ENCODE results near the gene TCTN1. TPM values are rescaled to one million over a fixed set of nuclear protein-coding genes. Genes with fewer than 3 reads are reported as not detected.

Gene TCTN1
- total RNA-seq, 1 donor from 2014 or later, result 20.7 TPM

DNA sequence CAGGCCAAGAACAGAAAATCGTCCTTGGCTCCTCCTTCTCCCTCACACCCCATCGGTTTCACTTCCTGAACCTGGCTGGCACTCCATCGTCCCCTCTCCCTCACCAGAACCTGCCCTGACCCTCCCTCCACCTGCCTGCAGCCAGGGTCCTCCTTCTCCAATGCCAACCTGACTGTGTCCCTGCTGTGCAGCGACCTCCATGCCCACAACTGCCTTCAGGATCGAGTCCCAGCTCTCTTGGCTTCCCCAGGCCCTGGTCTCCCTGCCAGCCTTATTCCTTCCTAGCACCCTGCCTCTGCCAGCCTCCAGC, 55.2 kb downstream of the TCTN1 start:
- no peak for DNase-seq (ENCODE audit: low spot score)
- intact Hi-C loops (cut with DNase I), result no loop called here

DNA sequence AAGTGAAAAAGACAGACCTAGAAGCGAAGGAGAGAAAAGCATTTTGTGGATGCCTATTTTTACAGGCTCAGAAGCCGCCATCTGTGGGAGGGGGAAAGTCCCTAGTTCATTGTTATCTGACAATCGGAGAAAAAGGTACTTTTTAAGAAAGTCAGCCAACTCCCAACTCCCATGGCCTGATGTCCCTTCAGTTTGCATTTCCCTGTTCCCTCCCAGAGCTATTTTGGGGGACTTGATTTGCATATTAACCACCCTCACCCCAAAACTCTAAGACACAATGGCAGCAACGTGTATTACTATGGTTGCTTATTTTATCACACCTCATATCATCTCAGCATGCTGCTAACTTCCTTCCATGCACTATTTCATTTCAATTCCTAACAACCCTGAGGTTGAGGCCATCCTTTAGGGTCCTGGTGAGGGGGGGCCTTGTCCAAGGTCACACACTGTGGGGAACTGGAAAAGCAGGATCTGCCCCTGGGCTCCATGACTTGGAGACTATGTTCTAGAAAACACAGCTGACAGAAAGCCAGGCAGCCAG, 56.3 kb downstream of the TCTN1 start:
- intact Hi-C loops (cut with DNase I), result no loop called here
- no peak for DNase-seq (ENCODE audit: low spot score)

DNA sequence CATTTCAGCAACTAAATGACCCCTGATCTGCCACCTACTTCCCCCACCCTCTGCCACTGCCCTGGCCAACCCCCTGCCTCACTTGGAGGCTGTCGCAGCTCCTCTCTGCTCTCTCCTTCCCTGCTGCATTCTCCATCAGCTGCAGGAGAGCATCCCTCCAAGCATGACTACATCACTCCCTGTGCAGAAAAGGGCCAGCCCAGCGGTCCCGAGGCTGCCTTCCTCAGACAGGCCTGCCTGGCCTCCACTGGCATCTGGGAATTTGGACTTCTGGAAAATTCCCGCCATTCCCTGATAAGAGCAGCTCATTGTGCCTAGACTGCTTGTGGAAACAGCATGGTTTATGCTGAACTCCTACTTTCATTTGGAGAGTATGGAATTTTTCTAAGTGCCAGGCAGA, 62.2 kb downstream of the TCTN1 start:
- intact Hi-C loops (cut with DNase I), result no loop called here
- no peak for DNase-seq (ENCODE audit: low spot score)

DNA sequence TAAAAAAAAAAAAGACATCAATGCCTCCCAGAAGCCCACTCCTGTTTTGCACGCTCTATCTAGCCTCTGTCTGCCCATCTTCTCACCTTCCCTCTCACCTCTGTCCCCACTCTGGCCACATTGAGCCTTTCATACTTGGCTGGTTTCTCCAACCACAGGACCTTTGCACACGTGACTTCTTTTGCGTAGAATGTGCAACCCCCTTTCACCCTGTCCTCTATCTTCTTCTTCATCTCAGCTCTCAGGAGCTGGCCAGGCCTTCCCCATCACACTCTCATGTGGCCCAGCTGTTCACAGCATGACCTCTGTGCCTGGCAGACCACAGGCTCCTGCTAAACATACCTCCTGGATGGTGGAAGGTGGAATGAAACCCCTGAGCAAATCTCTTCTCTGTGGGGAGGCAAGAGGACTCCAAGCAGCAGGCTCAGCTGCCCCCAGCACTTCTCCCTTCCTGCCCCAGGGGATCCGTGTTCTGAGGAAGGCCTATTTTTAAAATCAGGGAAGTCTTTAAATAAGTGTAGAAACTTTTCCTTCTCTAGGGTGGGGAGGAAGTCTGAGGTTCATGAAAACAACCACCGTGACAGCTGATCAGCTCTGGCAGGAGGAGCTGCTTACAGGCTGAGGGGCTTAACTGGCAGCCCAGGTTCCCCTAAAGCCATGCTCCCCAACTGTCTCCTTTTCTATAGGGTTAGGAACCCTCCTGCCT, 63.4 kb downstream of the TCTN1 start:
- DNase-seq (ENCODE audit: low spot score), result no peak
- intact Hi-C loops (cut with DNase I), result no loop called here

DNA sequence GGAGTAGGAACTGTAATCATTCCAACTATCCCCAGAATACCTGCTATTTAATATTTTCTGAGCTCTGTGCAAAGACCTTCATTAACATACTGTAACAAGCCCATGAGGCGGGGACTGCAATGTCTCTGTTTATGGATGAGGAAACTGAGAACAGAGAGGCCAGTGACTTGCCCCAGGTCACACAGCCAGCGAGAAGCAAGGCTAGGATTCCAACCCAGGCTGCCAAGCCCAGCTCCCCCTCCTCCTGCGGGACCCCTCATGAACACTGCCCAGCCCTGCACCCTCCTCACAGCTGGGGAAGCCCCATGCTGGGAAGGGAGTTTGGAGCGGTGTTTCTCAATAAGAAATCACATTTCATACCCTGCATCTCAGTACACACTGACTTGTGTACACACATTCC, 64.1 kb downstream of the TCTN1 start:
- intact Hi-C loops (cut with DNase I), result no loop called here
- DNase-seq (ENCODE audit: low spot score), result no peak

DNA sequence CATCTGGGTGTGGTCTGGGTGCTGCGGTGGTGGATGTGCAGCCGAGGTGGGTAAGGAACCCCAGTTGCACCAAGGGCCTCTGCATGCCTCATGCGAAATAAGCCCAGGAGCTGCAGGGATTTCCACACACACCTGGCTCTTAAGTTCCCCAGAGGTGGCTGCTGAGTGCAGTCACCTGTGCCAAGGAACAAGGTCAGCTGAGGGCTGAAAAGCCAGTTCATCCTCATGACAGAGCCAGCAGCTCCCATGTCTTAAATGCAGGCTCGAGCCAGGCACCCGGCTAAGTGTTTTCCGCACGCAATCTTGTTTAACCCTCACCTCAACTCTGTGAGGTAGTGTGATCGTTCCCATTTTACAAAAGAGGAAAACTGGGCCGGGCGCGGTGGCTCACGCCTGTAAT, 65.3 kb downstream of the TCTN1 start:
- DNase-seq (ENCODE audit: low spot score), result no peak
- intact Hi-C loops (cut with DNase I), result no loop called here

DNA sequence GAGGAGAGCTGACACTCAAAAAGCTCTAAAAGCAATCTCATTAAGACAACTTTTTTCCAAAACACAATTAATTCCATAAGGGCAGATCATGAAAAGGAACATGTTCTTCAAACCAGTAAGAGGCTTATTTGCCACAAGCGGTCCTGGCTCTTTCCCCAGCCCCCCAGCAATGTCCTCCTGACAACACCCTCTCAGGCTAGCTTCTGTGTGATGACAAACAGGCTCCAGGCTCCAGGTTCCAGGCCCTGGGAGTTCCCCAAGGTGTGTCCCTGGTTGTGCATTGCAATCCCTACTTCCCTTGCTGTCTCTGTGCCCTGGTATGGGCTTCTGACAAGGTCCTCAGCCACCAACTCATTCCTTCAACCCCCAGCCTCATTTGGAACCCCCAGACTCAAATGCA, 66.1 kb downstream of the TCTN1 start:
- intact Hi-C loops (cut with DNase I), result no loop called here

DNA sequence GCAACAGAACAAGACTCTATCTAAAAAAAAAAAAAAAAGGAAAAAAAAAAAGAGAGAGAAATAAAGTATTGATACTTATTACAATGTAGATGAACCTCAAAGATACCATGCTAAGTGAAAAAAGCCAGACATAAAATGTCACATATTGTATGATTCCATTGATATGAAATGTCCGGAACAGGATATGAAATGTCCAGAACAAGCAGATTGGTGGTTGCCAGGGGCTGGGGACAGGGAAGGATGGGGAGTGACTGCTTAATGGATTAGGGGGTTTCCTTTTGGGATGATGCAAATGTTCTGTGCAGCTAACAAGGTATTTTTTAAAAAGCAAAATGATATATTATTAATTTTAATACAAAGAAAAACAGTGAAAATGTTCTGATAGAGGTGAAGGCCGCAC, 70.0 kb downstream of the TCTN1 start:
- intact Hi-C loops (cut with DNase I), result no loop called here
- no peak for DNase-seq (ENCODE audit: low spot score)

More for the DNA sequence above, 66.1 kb downstream of the TCTN1 start:
- DNase-seq (ENCODE audit: low spot score), result no peak

DNA sequence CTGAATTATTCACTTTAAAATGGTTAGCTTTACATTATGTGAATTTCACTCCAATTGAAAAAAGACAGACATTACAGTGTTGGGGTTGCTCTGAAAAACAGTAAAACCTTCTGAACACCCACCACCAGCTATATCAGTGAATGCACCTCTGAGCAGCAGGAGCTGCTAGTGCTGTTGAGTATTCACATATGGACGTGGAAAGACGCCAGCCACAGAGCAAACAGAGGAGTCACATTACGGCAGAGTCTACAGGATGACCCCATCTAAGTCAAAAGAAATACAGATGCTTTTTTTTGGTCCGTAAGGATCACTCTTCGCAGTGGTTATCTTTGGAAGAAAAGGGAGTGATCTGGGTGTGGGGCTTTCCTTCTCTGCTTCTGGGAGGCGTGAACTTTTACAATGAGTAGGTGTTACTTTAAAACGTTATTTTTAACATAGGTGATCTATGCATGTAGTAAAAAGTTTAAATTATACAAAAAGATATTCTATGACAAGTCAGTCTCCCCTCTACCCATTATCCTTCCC, 70.4 kb downstream of the TCTN1 start:
- intact Hi-C loops (cut with DNase I), result no loop called here
- no peak for DNase-seq (ENCODE audit: low spot score)

DNA sequence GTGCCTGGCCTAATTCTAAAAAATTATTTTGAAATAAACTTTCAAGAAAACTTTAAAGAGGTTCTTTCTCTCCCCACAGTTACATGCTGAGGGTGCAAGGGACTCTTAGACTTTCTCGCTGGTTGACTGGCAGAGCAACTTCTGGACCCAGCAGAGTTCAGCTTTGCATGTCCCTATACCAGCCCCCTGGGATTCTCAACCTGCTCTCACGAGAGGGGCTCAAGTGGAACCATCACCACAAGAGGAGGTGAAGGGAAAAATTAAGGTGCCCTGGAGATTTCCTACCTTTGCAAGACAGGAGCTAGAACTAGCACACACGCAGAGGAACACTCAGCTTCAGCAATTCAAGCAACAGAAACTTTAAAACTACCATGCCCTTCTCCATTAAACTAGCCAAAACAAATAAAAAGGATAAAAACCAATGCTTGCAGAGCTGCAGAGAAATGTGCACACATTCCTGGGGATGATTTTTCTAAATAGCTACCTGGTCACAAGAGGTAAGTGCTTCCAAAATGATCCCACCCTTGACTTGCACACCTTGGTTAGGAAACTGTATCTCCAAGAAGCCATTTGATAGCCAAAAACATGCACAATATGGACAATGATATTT, 72.5 kb downstream of the TCTN1 start:
- intact Hi-C loops (cut with DNase I), result no loop called here
- DNase-seq (ENCODE audit: low spot score), result no peak

DNA sequence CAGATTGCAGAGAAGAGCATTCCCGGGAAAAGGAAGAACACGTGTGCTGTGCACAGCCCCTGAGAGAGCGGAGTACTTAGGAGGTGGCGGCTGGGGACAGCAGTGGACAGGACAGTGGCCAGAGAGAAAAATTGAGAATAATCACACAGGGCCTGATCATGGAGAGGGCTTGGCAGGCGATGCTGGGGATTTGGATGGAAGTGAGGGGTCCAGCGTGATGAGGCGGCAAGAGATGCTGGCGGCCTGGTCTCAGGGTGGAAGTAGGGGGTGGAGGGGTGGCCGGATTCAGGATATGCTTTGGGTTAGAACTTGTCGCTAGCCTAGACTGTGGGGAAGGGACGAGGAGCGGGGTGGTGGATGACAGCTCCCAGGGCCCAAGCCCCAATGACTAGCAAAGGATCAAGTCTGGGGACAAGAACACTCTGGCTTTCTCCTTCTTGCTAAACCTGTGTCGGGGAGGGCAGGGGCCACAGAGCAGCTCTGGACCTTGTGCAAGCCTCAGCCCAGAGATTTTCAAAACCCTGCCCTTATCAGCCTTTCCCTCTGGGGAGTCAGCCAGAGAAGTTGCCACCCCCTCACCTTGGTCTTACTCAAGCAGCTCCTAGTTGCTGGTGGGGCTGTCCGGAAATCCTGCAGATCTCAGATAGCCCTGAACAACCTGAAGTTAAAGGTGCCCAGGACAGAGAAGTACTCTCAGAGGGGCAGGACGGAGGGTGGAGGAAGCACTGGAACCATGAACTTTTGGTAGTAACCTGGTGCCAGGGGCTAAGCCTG, 73.7 kb downstream of the TCTN1 start:
- intact Hi-C loops (cut with DNase I), result no loop called here

DNA sequence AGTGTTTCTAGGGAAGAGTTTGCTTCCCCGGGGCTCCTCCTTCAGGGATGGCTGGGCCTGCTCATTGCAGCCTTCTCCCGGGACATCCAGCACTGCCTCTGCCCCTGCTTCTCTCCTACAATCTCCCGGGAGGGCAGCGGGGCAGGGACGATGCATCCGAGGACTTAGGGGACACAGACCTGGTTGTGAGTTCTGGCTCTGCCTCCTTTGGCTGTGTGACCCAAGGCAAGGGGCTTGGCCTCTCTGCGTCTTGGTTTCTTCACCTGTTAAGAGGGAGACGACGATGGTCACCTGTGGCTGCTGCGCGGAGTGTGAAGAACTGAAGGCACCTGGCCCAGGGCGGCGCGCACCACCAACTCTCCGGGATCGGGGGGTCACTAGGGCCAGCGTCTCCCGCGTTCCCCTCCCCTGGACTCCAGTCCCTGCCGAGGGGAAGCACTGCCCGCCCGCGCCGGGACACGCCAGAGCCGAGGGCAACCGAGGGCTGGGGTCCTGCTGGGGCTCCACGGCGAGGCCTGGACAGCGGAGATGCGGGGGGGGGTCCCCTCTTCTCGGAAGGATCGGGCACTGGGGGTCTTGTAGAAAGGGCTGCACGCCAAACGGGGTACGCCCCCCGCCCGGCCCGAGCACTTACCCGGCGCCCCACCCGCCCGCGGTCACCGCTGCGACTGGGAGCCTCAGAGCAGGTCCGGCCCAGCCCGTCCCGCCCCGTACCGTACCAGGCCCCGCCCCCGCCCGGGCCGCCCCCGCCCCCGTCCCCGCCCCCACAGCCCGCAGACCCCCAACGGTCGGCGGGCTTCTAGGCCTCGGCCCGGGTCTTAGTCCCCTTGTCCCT, 74.7 kb downstream of the TCTN1 start, which contains the start of gene HVCN1:
TSS of gene HVCN1 (minus strand) at position 670 of the 835 bp plus-strand sequence. CDS start 5,870 bp downstream, outside the sequence.
- no peak for DNase-seq (ENCODE audit: low spot score)

More for the DNA sequence above, 73.7 kb downstream of the TCTN1 start:
- DNase-seq (ENCODE audit: low spot score), result no peak

DNA sequence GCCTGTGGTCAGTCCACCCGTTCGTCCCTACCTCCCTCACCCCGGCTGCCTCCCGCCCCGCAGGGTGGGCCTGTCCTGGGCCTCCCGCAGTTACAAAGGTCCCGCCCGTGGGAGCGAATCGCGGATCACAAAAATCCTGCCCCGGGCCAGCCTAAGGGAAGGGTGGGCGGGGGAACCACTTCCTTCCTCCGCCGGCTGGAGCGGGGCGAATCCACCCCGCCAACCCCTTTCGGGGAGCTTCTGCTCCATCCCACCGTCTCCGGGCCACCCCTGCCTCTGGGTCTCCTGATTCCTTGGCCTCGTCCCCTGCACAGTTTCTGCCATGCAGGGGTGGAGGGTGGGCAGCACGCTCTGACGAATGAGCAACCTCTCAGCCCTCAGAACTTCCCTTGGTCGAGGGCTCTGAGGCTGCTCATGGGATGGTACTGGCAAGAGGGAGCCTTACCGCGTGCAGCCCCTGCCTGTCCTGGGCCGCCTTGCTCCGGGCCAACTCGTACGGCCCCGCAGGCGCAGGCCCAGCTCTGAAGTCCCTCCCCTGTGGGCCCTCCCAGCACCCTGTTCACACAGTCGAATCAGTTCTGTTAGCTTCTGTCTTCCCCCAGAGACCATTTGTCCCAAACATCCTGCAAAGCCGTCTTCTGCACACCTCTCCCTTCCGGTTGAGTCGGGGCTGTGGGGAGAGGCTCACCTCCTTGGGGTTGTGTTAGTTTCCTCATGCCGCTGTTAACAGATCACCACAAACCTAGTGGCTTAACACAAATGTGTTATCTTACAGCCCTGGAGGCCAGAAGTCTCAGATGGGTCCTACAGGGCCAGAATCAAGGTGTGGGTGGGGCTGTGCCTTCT, 75.6 kb downstream of the TCTN1 start:
- peak; percentile 85 for DNase-seq (ENCODE audit: low spot score)
- intact Hi-C loops (cut with DNase I), result loop anchor here (5.0 kb wide), 1 partner anchor 77 kb away; the partner anchor contains the start of gene TCTN1

More for the DNA sequence above, 74.7 kb downstream of the TCTN1 start, which contains the start of gene HVCN1:
- intact Hi-C loops (cut with DNase I), result no loop called here

DNA sequence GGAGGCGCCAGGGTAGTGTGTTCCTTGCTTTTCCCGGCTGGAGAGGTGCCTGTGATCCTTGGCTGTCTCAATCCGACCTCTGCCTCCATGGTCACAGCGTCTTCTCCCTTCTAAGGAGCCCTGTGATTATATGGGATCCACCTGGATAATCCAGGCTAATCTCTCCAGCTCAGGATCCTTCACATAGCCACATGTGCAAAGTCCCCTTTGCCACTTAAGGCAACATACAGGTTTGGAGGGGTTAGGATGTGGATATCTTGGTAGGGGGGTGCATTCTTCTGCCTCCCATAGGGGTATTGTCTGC, 76.2 kb downstream of the TCTN1 start:
- intact Hi-C loops (cut with DNase I), result loop anchor here (5.0 kb wide), 1 partner anchor 78 kb away; the partner anchor contains the start of gene TCTN1
- no peak for DNase-seq (ENCODE audit: low spot score)

DNA sequence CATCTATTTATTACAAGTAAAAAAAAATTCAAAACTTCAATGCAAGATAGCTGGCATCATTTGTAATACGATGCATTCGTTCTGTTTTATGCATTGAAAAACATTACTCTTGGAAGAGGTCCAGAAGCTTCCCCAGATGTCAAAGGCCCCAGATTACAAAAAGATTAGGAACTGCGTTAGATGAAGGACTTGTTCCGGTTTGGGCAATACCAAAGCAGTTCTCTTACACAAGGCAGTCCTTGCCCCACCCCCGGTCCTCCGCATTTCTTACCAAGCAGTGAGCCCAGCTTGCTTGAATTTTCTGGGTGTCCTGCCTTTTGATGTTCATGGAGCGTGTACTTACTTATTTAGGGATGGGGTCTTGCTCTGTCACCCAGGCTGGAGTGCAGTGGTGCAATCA, 79.8 kb downstream of the TCTN1 start:
- intact Hi-C loops (cut with DNase I), result loop anchor here (5.0 kb wide), 1 partner anchor 81 kb away; the partner anchor contains the start of gene TCTN1
- DNase-seq (ENCODE audit: low spot score), result no peak

DNA sequence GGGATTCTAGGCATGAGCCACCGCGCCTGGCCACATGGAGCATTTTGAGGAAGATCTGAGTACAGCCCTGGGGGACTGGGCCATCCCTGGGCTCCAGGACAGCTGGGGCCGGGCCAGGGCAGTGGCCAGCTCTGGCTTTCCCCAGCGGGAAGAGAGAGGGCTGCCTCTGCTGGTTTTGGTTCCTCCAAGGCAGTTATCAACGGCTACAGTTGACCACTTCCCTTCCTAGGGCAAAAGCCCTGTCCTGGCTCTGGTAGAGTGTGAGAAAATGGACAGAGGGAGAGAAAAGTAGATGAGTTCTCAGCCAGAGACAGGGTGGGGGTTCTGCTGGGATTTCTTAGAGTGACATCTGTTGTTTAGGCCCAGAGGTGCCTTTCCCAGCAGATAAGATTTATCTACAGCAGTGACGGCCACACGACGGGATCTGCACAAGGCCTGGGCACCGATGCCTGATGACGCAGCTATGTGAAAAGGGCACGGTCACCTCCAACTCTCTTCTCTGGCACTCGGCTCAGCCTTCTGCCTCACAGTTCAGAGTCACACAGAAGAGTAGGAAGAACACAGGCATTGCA, 80.5 kb downstream of the TCTN1 start:
- intact Hi-C loops (cut with DNase I), result loop anchor here (5.0 kb wide), 1 partner anchor 82 kb away; the partner anchor contains the start of gene TCTN1

DNA sequence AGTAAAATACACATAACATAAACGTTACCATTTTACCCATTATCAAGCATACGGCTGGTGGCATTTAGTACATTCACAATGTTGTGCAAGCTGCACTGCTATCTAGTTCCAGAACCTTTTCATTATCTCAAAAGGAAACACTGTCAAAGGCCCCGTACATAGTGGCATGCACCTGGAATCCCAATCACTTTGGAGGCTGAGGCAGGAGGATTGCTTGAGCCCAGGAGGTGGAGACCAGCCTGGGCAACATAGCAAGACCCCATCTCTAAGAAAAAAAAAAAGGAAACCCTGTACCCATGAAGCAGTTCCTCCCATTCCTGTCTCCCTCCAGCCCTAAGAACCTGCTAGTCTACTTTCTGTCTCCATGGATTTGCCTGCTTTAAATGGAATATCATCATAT, 82.4 kb downstream of the TCTN1 start:
- intact Hi-C loops (cut with DNase I), result loop anchor here (5.0 kb wide), 2 partner anchors 46 to 184 kb away; partner anchors contain the start of gene PPP1CC

More for the DNA sequence above, 80.5 kb downstream of the TCTN1 start:
- peak; percentile 80 for DNase-seq (ENCODE audit: low spot score)

DNA sequence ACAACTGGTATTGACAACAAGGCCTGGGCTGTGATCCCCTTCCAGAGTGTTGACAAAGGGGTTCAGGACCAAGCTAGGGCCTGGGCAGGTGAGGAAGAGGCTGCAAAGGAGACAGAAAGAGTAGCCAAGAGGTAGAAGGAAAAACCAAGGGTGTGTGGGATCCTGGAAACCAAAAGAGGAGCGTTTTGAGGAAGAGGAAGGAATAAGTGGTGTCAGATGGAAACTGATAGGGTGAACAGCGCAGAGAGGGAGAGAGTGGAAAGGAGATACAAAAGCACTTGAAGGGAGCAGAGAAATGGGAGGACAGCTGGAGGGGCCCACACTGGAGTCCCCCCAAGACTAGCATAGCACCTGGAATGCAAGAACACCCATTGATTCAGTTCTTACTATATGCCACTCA, 83.3 kb downstream of the TCTN1 start:
- DNase-seq (ENCODE audit: low spot score), result no peak
- intact Hi-C loops (cut with DNase I), result loop anchor here (5.0 kb wide), 2 partner anchors 45 to 185 kb away; partner anchors contain the start of gene PPP1CC

More for the DNA sequence above, 82.4 kb downstream of the TCTN1 start:
- no peak for DNase-seq (ENCODE audit: low spot score)

Data from cardiac septum (tissue), 1 donor.